Activated T-cell treated with anti-CD3 and anti-CD28 coated beads, Interleukin-2, amount 50 U/mL, for 24 hours (primary cell): ENCODE measurements around the gene MSLN.
"Not testable (repeated sequence)": the region's sequence is repeated elsewhere in the genome, so short reads cannot be mapped to it uniquely, and the experiment has no call there.

ENCODE experiments used
- DNase-seq: peaks from one replicate; pipeline ENCODE4 v3.0.0-alpha.2; 2020
- H3K27ac Mint-ChIP-seq: 2 replicates; pipeline ENCODE4 v1.8.0; 2020; ENCODE audit warnings: mild to moderate bottlenecking, mixed read lengths
- H3K27me3 Mint-ChIP-seq: 2 replicates; pipeline ENCODE4 v1.8.0; 2020; ENCODE audit warnings: mixed read lengths
- H3K36me3 Mint-ChIP-seq: 2 replicates; pipeline ENCODE4 v1.8.0; 2020; ENCODE audit warnings: low read depth, mixed read lengths
- H3K4me1 Mint-ChIP-seq: 2 replicates; pipeline ENCODE4 v1.8.0; 2020; ENCODE audit warnings: low read depth, mixed read lengths
- H3K4me3 Mint-ChIP-seq: 2 replicates; pipeline ENCODE4 v1.8.0; 2020; ENCODE audit warnings: mild to moderate bottlenecking, moderate library complexity, mixed read lengths
- H3K9me3 Mint-ChIP-seq: 2 replicates; pipeline ENCODE4 v1.8.0; 2020; ENCODE audit warnings: mixed read lengths

Gene MSLN

DNA sequence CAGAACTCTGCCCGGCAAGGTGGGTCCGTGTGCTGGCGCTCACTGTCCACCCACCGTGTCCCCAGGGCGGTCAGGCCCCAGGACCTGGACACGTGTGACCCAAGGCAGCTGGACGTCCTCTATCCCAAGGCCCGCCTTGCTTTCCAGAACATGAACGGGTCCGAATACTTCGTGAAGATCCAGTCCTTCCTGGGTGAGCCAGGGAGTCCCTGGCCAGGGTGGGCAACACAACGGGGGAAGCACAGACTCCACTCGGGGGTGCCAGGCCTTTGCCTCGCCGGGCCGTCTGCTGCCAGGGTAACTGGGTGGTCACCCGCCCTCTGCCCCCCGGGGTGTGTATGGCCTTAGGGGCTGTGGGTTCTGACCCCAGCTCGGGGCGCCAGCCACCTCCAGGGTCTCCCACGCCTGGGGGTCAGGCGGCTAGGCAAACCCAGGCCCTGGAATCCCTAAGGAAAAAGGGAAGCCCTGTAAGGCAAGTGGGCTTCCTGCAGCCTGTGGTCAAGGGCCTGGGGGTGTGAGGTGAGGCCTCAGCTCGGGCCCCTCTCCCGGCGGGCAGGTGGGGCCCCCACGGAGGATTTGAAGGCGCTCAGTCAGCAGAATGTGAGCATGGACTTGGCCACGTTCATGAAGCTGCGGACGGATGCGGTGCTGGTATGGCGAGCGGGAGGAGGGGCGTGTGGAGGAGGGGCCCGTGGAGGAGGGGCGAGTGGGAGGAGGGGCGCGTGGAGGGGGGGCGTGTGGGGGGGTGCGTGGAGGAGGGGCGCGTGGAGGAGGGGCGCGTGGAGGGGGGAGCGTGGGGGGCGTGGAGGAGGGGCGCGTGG lies 6.5 kb downstream of the MSLN start:
- H3K27ac Mint-ChIP-seq: no peak overlapping the region
- no peaks in the 10 kb centered on the region for H3K4me1 Mint-ChIP-seq

DNA sequence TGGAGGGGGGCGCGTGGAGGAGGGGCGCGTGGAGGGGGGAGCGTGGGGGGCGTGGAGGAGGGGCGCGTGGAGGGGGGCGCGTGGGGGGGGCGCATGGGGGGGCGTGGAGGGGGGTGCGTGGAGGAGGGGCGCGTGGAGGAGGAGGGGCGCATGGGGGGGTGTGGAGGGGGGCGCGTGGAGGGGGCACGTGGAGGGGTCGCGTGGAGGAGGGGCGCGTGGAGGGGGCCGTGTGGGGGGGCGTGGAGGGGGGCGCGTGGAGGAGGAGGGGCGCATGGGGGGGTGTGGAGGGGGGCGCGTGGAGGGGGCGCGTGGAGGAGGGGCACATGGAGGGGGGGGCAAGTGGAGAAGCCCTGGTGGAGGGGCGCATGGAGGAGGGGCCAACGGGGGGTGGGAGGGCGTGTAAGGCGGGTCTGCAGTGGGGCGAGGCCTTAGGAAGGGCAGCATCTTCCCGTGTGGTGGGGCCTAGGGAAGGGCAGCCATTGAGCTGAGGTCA lies 7.3 kb downstream of the MSLN start:
- no peak overlapping the region for H3K4me3 Mint-ChIP-seq
- no peaks in the 10 kb centered on the region for H3K27me3 Mint-ChIP-seq

More for the DNA sequence above, 6.5 kb downstream of the MSLN start:
- no peak for DNase-seq
- Mint-ChIP-seq H3K36me3 (no peaks in the 10 kb centered on the region), H3K27me3 (no peaks in the 10 kb centered on the region), H3K9me3 (no peaks in the 10 kb centered on the region), H3K4me3 (no peak overlapping the region)

GRCh38 chr16:768428-768827 lies 7.9 kb downstream of the MSLN start:
- Mint-ChIP-seq H3K36me3 (no peaks in the 10 kb centered on the region), H3K4me3 (no peak overlapping the region), H3K9me3 (no peaks in the 10 kb centered on the region), H3K27ac (no peak overlapping the region), H3K4me1 (no peaks in the 10 kb centered on the region), H3K27me3 (no peaks in the 10 kb centered on the region)
- no peak for DNase-seq

More for the DNA sequence above, 7.3 kb downstream of the MSLN start:
- Mint-ChIP-seq H3K9me3 (no peaks in the 10 kb centered on the region), H3K4me1 (no peaks in the 10 kb centered on the region), H3K27ac (no peak overlapping the region), H3K36me3 (no peaks in the 10 kb centered on the region)
- no peak for DNase-seq

DNA sequence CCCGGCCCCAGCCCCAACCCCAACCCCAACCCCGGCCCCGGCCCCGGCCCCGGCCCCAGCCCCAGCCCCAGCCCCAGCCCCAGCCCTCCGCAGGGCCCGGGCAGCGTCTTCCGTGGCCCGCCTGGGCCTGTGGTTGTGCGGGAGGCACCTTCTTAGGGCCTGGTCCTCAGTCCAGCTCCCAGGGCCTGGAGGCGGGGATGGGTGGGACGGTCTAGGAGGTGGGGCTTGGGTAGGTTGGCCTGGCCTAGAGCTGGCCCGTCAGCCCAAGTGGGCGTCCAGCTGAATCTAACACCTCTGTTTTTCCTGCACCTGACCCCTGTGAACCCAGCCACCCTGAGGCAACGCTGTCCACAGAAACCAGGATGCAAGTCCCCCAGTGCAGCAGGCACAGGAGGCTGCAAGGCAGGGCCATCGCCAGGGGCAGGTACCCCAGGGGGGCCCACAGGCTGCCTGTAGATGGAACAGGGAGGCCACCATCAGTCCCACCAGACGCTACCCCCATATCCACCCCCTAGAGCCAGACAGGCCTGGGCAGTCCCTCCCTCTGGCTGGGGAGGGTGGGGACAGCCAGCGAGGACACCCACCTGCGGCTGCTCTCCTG lies 8.8 kb downstream of the MSLN start:
- Mint-ChIP-seq H3K4me1 (no peaks in the 10 kb centered on the region), H3K4me3 (no peak overlapping the region), H3K27ac (no peak overlapping the region), H3K36me3 (no peaks in the 10 kb centered on the region), H3K27me3 (no peaks in the 10 kb centered on the region), H3K9me3 (no peaks in the 10 kb centered on the region)
- no peak for DNase-seq

GRCh38 chr16:769934-770333 lies 9.4 kb downstream of the MSLN start:
- no peaks in the 10 kb centered on the region for H3K4me1 Mint-ChIP-seq
- no peaks in the 10 kb centered on the region for H3K36me3 Mint-ChIP-seq
- no peaks in the 10 kb centered on the region for H3K27me3 Mint-ChIP-seq
- DNase-seq: no peak
- no peak overlapping the region for H3K4me3 Mint-ChIP-seq
- H3K9me3 Mint-ChIP-seq: no peaks in the 10 kb centered on the region
- no peak overlapping the region for H3K27ac Mint-ChIP-seq

GRCh38 chr16:770411-770810 lies 9.9 kb downstream of the MSLN start:
- Mint-ChIP-seq H3K27me3 (no peaks in the 10 kb centered on the region), H3K4me1 (no peaks in the 10 kb centered on the region), H3K9me3 (no peaks in the 10 kb centered on the region), H3K4me3 (no peak overlapping the region), H3K36me3 (no peaks in the 10 kb centered on the region), H3K27ac (no peak overlapping the region)
- no peak for DNase-seq

- Mint-ChIP-seq H3K4me3 (no peak overlapping the region), H3K27me3 (no peaks in the 10 kb centered on the region), H3K27ac (no peak overlapping the region), H3K36me3 (no peaks in the 10 kb centered on the region), H3K9me3 (no peaks in the 10 kb centered on the region), H3K4me1 (no peaks in the 10 kb centered on the region)
- DNase-seq: no peak
Observed at GRCh38 chr16:772959-773358, 12.4 kb downstream of the MSLN start.

DNA sequence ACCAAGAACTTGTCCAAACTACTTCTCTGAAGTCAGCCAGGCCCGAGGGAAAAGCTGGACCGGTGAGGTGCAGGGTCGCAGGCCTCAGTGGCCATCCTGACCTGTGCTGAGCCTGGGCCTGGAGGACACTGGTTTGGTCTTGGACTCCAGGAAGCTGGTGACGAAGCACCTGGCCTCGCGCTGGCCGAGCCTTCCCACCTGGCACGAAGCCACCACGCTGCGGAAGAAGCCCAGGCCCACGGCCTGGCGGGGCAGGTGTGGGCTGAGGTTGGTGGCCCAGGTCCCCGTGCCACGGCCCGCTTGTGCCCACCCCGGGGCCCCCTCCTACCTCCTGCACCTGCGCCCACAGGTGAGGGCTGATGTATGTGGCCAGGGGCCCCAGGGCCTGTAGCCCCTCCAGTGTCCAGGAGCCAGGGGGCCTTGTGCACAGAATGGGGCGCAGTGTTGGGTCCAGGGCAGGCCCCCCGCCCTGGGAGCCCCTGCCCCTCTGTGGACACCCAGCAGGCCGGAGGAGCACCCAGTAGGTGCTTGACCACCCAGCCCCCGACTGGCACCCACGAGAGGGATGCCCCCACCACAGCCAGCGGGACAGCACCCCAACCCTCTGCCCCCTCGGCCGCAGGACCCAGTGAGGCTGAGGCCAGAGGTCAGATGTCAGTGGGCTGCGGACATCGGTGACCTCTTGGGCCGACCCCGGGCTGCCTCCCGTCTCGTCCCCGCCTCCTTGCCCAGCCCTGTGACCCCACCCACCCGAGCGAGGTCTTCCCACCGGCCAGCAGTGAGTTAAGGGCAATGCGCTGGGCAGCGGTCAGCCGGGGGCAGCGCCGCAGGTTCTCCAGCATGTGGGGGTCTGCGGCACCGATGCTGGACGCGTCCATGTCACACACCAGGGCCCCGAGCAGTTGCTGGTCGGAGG lies 13.8 kb downstream of the MSLN start:
- H3K36me3 Mint-ChIP-seq: no peaks in the 10 kb centered on the region
- no peaks in the 10 kb centered on the region for H3K27me3 Mint-ChIP-seq
- no peak for DNase-seq
- H3K27ac Mint-ChIP-seq: no peak overlapping the region
- no peaks in the 10 kb centered on the region for H3K9me3 Mint-ChIP-seq
- H3K4me1 Mint-ChIP-seq: no peaks in the 10 kb centered on the region
- H3K4me3 Mint-ChIP-seq: no peak overlapping the region

DNA sequence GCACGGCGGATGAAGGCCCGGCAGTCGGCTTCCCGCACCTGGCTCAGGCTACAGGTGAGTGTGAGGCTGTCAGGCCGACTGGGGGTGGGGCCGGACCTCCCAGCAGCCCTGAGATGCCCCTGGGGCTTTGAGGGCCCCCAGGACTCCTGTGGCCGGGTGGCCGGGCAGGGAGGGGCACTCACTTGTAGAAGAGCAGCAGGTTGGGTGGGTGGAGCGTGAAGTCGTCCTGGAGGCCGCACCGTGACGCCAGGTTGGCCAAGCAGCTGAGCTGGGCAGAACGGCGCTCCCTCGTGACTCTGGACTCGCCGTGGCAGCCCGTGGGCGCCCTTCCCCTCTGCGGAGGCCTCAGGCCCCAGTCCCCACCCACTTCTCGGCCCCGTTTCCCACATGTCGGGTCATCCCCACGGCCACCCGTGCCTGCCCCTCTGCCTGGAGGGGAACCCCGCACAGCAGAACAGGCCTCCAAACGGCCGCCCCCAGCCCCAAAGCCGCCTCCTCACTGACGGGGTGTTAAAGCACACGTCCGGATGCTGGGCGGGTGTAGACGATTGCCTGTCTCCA lies 14.8 kb downstream of the MSLN start:
- no peak overlapping the region for H3K27ac Mint-ChIP-seq
- no peak for DNase-seq
- H3K9me3 Mint-ChIP-seq: no peaks in the 10 kb centered on the region
- H3K27me3 Mint-ChIP-seq: no peaks in the 10 kb centered on the region
- no peak overlapping the region for H3K4me3 Mint-ChIP-seq
- no peaks in the 10 kb centered on the region for H3K36me3 Mint-ChIP-seq
- no peaks in the 10 kb centered on the region for H3K4me1 Mint-ChIP-seq

- H3K9me3 Mint-ChIP-seq, H3K27ac Mint-ChIP-seq, DNase-seq, H3K4me3 Mint-ChIP-seq, H3K27me3 Mint-ChIP-seq, H3K4me1 Mint-ChIP-seq, H3K36me3 Mint-ChIP-seq: not testable (repeated sequence)
Observed at GRCh38 chr16:776298-776697, 15.8 kb downstream of the MSLN start.

- Mint-ChIP-seq H3K36me3 (no peaks in the 10 kb centered on the region), H3K27me3 (no peaks in the 10 kb centered on the region), H3K9me3 (no peaks in the 10 kb centered on the region), H3K4me1 (no peaks in the 10 kb centered on the region), H3K4me3 (no peak overlapping the region), H3K27ac (no peak overlapping the region)
- no peak for DNase-seq
Observed at GRCh38 chr16:776824-777223, 16.3 kb downstream of the MSLN start.

DNA sequence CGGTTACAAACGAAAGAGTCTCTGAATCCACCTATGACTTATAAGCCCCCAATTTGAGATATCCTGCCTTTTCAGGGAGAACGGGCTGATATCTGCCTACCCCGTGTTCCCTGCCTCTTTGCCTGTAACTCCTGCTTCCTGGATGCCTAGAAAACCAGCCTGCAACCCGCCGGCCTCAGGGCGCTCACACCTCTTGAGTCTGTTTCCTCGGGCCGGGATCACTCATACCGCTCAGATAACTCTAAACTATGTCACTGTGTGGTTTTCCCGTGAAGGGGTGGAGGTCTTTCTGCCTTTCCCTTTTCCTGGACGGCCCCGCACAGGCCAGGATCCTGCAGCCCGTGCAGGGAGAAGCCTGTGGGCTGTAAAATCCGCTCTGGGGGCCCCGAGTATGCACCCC lies 17.3 kb downstream of the MSLN start:
- Mint-ChIP-seq H3K4me1 (no peaks in the 10 kb centered on the region), H3K4me3 (no peak overlapping the region), H3K27ac (no peak overlapping the region), H3K36me3 (no peaks in the 10 kb centered on the region), H3K27me3 (no peaks in the 10 kb centered on the region), H3K9me3 (no peaks in the 10 kb centered on the region)
- DNase-seq: no peak

GRCh38 chr16:778447-778846 lies 17.9 kb downstream of the MSLN start:
- H3K27me3 Mint-ChIP-seq: no peaks in the 10 kb centered on the region
- H3K9me3 Mint-ChIP-seq: no peaks in the 10 kb centered on the region
- no peak overlapping the region for H3K27ac Mint-ChIP-seq
- no peak overlapping the region for H3K4me3 Mint-ChIP-seq
- no peaks in the 10 kb centered on the region for H3K4me1 Mint-ChIP-seq
- no peak for DNase-seq
- H3K36me3 Mint-ChIP-seq: no peaks in the 10 kb centered on the region

DNA sequence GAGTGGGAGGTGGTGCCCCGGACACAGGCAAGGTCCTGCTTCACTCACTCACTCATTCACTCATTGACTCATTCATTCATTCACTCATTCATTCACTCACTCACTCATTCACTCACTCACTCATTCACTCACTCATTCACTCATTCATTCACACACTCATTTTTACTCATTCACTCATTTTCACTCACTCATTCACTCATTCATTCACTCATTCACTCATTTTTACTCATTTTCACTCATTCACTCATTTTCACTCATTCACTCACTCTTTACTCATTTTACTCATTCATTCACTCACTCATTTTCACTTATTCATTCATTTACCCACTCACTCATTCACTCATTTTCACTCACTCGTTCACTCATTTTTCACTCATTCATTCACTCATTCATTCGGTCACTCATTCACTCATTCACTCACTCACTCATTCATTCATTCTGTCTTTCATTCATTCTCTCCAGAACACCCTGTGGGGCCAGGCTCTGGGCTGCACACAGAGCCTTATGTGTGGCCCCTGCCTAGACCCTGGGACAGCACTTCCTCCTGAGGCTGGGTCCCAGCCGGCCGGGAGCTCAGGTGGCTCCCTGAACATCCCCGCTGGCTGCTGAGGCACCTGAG lies 18.5 kb downstream of the MSLN start:
- DNase-seq: no peak
- Mint-ChIP-seq H3K9me3 (no peaks in the 10 kb centered on the region), H3K27ac (no peak overlapping the region), H3K4me1 (no peaks in the 10 kb centered on the region), H3K36me3 (no peaks in the 10 kb centered on the region), H3K4me3 (no peak overlapping the region), H3K27me3 (no peaks in the 10 kb centered on the region)
